Thoracic aorta (tissue), 2 donors: Measurements from ENCODE around the gene ADH1C. TPM values are rescaled to one million over a fixed set of nuclear protein-coding genes. Genes with fewer than 3 reads are reported as not detected.
A peak's percentile ranks its signal among the peaks of the same experiment; 100 is the strongest.

Source experiments
- ATAC-seq: fragments of 150-250 bp; one replicate; pipeline ENCODE4 v1.8.0; 2017; ENCODE audit warnings: low read depth; ENCODE audit not compliant: insufficient number of reproducible peaks, low FRiP score
- DNase-seq: peaks from one replicate; pipeline ENCODE4 v3.0.0-alpha.2; 2020; ENCODE audit warnings: low spot score
- H3K27ac ChIP-seq, 2 donors: fragments of 200-600 bp; sonication (generic); 1 replicate in 1 of 2; 2 replicates in 1 of 2; pipeline ENCODE4 v1.5.1; 2016; ENCODE audit warnings: mild to moderate bottlenecking in 2 of 2, moderate library complexity in 2 of 2
- H3K27me3 ChIP-seq: fragments of 200-600 bp; sonication (generic); replicated peaks from 2 replicates; pipeline ENCODE4 v1.6.0; 2016; ENCODE audit warnings: mild to moderate bottlenecking; ENCODE audit not compliant: insufficient read depth
- H3K36me3 ChIP-seq: fragments of 200-600 bp; sonication (generic); one replicate; pipeline ENCODE4 v1.5.1; 2016
- H3K4me1 ChIP-seq, 2 donors: fragments of 200-600 bp; sonication (generic); 1 replicate in 1 of 2; 2 replicates in 1 of 2; pipeline versions ENCODE4 v1.5.1 to v1.6.0; 2016; ENCODE audit warnings: low read depth in 2 of 2, mild to moderate bottlenecking in 1 of 2; ENCODE audit not compliant: control insufficient read depth in 1 of 2
- H3K4me3 ChIP-seq: fragments of 200-600 bp; sonication (generic); 2 replicates; pipeline ENCODE4 v1.5.1; 2016; ENCODE audit warnings: mild to moderate bottlenecking
- H3K9me3 ChIP-seq: fragments of 200-600 bp; sonication (generic); 2 replicates; pipeline ENCODE4 v1.5.1; 2016
- total RNA-seq, 2 donors: library from RNA; depleted of rRNA; stranded (reverse); fragments of >200 nt; gene quantifications; one replicate each; pipeline versions ENCODE4 v1.1.0 to v1.2.3, GENCODE V29; 2016
- TF ChIP-seq, protein P1 (sequence below): fragments of 200-600 bp; sonication (generic); IDR thresholded peaks from one replicate; pipeline ENCODE4 v1.5.1; 2019; ENCODE audit warnings: antibody characterized with exemption

Gene ADH1C
- total RNA-seq, 2 donors from 2014 or later: 4.5 to 5.4 TPM

DNA sequence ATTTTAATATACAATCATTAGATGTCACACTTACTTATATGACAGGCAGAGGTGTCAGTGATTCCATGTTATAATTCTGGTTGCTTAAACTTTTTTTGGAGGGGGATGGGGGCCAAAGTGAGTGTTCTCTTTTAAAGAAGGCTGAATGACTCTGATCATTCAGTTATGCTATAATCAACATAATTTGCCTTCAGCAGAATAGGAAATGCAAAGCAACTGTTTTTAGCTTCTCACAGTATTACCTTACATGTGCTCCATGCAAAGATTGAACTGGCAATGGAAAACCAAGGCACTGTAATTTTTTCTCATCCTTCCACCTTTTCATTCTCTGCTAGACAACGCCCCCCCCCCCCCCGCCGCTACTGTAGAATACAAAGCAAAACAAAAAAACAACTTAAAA, 13.4 kb downstream of the ADH1C start:
- DNase-seq: no peak
- ATAC-seq: no peak
- TF ChIP-seq, protein P1, sequence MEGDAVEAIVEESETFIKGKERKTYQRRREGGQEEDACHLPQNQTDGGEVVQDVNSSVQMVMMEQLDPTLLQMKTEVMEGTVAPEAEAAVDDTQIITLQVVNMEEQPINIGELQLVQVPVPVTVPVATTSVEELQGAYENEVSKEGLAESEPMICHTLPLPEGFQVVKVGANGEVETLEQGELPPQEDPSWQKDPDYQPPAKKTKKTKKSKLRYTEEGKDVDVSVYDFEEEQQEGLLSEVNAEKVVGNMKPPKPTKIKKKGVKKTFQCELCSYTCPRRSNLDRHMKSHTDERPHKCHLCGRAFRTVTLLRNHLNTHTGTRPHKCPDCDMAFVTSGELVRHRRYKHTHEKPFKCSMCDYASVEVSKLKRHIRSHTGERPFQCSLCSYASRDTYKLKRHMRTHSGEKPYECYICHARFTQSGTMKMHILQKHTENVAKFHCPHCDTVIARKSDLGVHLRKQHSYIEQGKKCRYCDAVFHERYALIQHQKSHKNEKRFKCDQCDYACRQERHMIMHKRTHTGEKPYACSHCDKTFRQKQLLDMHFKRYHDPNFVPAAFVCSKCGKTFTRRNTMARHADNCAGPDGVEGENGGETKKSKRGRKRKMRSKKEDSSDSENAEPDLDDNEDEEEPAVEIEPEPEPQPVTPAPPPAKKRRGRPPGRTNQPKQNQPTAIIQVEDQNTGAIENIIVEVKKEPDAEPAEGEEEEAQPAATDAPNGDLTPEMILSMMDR: no peak
- Histone ChIP-seq H3K27me3 (no peaks in the 10 kb centered on the region), H3K36me3 (no peaks in the 10 kb centered on the region), H3K27ac (no peak overlapping the region), H3K9me3 (no peaks in the 10 kb centered on the region), H3K4me3 (no peak overlapping the region), H3K4me1 (peaks cover 5 to 6% of the 10 kb centered on the region in 2 donors)

DNA sequence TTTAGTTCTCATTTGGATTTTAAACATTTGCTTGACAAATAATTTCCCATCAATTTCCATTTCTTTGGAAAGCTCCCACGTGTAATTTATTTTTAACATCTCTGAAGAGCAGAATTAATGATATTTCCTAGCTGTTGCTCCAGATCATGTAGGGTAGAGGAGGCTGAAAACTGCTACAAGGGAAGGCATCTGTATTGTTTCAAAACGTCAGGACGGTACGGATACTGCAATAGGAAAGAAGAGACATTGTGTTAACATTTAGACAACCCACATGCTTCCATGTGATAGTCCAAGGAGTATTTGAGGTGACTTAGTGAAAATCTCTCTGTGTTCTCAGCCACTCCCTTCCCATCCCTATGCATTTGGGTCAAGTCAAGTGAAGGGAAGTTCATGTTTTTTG, 16.0 kb downstream of the ADH1C start:
- ATAC-seq (no peak), DNase-seq (no peak)
- Histone ChIP-seq H3K9me3 (no peaks in the 10 kb centered on the region), H3K4me1 (peaks cover 6 to 9% of the 10 kb centered on the region in 2 donors), H3K4me3 (no peak overlapping the region), H3K27ac (no peak overlapping the region), H3K27me3 (no peaks in the 10 kb centered on the region), H3K36me3 (no peaks in the 10 kb centered on the region)
- TF ChIP-seq, protein P1: no peak

DNA sequence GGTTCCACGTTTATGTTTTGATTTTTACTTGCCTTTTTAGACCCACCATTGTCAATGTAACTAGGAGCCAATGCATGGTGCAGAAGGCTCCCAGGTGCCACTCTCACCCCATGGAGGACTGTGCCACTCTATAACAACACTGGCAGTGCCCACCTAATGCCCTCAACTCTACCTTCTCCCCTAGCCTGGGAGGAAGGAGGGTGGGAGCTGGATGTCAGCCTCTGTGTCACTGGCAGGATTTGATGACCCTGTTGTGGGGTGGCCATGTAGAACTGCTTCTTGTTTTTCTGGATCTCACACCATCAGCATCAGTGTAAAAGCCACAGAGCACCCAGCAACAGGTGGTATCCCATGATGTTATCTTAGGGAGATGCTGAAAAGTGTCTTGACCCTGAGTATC, 17.7 kb downstream of the ADH1C start:
- TF ChIP-seq, protein P1: no peak
- ATAC-seq (no peak), DNase-seq (no peak)
- H3K4me3 ChIP-seq: no peak overlapping the region
- no peaks in the 10 kb centered on the region for H3K36me3 ChIP-seq
- no peaks in the 10 kb centered on the region for H3K27me3 ChIP-seq
- no peaks in the 10 kb centered on the region for H3K9me3 ChIP-seq
- peaks cover 0 to 4% of the 10 kb centered on the region in 2 donors for H3K4me1 ChIP-seq
- H3K27ac ChIP-seq: no peak overlapping the region

DNA sequence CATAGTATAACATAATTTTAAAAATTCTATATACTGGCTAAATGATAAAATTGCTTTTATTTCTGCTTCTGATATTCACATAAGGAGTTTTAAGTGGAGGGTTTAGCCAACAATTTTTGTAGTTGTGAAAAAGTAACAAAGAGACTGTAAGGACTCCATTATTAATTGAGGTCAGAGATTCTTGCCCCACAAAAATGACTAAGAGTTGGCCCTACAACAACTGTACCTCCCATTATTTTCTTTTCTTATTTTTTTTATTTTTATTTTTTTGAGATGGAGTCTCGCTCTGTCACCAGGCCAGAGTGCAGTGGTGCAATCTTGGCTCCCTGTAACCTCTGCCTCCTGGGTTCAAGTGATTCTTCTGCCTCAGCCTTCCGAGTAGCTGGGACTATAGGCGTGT, 21.9 kb downstream of the ADH1C start:
- Histone ChIP-seq H3K9me3 (peaks cover 2% of the 10 kb centered on the region), H3K36me3 (no peaks in the 10 kb centered on the region), H3K27me3 (no peaks in the 10 kb centered on the region), H3K4me1 (peaks cover 0 to 4% of the 10 kb centered on the region in 2 donors), H3K27ac (no peak overlapping the region), H3K4me3 (no peak overlapping the region)
- no peak for ATAC-seq
- DNase-seq: no peak
- TF ChIP-seq, protein P1: no peak

DNA sequence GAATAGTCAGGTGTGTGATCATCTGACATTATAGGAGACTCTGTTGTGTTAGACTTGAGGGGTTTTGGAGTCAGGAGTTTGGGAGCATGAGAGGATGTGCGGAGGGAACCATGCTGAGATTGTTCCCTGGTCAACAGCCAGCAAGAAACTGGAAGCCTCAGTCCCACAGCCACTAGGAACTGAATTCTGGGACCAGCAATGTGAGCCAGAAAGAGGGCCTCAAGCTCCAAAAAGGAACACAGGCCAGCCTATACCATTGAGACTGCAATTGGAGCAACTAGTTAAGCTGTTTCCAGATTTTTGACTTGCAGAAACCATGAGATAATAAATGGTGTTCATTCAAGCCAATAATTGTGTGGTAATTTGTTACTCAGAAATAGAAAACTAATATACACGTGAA, 22.7 kb downstream of the ADH1C start:
- DNase-seq: no peak
- Histone ChIP-seq H3K27ac (peak overlapping the region in 1 of 2 donors; percentile 19), H3K9me3 (peaks cover 2% of the 10 kb centered on the region), H3K4me1 (peaks cover 5 to 10% of the 10 kb centered on the region in 2 donors), H3K4me3 (no peak overlapping the region), H3K36me3 (no peaks in the 10 kb centered on the region), H3K27me3 (no peaks in the 10 kb centered on the region)
- TF ChIP-seq, protein P1: no peak
- ATAC-seq: no peak
